Measurements from ENCODE around the gene GDPD4.

DNA sequence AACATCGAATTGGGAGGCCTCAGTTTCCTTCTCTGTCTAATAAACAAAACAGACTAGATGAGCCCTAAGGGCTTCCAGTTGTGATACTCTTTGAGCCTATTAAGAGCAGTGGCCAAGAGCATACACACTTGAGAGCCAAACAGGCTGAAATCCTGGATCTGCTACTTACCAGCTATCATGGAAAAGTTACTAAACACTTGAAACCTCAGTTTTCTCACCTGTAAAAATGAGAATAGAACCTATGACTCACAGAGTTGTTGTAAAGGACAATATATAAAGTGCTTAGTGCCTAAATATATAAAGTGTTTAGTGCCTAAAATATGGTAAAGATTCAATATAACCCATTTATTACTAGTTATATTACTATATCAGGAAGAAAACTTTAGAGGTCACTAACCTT lies 23.7 kb upstream of the GDPD4 start:
- TF ChIP-seq, protein P1, sequence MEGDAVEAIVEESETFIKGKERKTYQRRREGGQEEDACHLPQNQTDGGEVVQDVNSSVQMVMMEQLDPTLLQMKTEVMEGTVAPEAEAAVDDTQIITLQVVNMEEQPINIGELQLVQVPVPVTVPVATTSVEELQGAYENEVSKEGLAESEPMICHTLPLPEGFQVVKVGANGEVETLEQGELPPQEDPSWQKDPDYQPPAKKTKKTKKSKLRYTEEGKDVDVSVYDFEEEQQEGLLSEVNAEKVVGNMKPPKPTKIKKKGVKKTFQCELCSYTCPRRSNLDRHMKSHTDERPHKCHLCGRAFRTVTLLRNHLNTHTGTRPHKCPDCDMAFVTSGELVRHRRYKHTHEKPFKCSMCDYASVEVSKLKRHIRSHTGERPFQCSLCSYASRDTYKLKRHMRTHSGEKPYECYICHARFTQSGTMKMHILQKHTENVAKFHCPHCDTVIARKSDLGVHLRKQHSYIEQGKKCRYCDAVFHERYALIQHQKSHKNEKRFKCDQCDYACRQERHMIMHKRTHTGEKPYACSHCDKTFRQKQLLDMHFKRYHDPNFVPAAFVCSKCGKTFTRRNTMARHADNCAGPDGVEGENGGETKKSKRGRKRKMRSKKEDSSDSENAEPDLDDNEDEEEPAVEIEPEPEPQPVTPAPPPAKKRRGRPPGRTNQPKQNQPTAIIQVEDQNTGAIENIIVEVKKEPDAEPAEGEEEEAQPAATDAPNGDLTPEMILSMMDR (IDR thresholded peaks at IDR 0.05 in 4 of 5, conservative IDR thresholded peaks at IDR 0.05 in 1 of 5) = no peak
- no peak for TF ChIP-seq POLR2A (IDR thresholded peaks at IDR 0.05)
